T-helper 1 cell treated with Interleukin-12 subunit alpha and Interleukin-12 subunit beta and Interleukin-4 antibody, amounts not matched to agents 30 ng/mL and 1 ng/mL, for 36 hours (primary cell): ENCODE results near the gene METTL1. TPM values are rescaled to one million over a fixed set of nuclear protein-coding genes. Genes with fewer than 3 reads are reported as not detected.
"Not testable (repeated sequence)": the region's sequence is repeated elsewhere in the genome, so short reads cannot be mapped to it uniquely, and the experiment has no call there.

Experiments
- intact Hi-C: fragments of 100-400 bp; cut with micrococcal nuclease; formaldehyde crosslinking; loops from one replicate; pipeline ENCODE4 v1.15.1; 2024
- total RNA-seq: library from RNA; stranded (reverse); gene quantifications from 2 replicates; pipeline ENCODE4 v1.2.3, GENCODE V29; 2022

Gene METTL1
- total RNA-seq, result 32.5 and 33.7 TPM in 2 replicates

DNA sequence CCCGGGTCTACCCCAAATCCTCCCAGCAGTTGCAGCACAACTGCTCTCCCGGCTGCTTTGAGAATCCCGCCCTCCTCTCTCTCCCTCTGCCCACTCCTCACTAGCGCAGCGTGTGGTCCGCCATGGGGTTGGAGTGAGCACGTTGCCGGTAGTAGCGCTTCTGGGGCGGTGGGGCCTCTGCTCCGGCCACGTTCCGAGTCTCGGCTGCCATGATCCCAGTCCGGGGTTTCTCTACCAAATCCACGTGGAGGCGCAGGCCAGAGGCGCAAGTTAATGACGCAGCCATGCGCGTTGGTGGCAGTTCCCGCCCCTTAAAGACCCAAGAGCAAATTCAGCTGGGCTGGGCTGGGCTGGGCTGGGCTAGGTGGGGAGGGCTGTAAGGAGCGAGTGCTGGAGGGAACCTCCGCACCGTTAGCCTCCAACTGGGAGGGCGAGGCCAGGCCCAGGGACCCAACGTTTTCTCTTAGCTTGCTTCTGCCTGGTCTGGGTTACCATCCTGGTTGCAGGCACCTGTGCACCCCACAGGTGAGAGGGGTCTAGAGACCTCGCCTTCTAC lies at the start of gene METTL1:
Gene METTL1, minus strand, starts transcription at position 233 of the 556 bp plus-strand sequence. Its CDS starts 22 bp downstream, at position 211.
- intact Hi-C loops, result loop anchor here (1.0 to 5.0 kb wide), 10 partner anchors 10 to 1825 kb away; partner anchors contain the start of genes ATP23, CDK4, OS9 and SLC16A7

DNA sequence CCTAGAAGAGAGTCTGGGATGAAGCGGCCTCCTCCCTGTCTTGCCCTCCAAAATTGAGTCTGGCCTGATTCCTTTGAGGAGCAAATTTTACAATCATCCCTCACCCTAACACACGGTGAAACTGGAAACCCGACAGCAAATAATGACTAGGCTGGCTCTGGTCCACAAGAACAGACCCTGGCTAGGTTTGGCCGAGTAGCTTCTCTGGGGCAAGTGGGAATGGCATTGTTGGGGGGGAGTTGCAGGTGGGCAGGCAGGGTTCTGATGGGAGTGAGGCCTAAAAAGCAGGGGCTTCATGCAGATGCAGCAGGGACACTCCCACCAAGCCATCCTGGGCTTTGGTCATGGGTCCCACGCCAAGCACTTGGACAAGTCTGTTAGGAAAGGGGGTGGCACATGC lies 49.1 kb upstream of the METTL1 start:
- intact Hi-C loops, result not testable (repeated sequence)

DNA sequence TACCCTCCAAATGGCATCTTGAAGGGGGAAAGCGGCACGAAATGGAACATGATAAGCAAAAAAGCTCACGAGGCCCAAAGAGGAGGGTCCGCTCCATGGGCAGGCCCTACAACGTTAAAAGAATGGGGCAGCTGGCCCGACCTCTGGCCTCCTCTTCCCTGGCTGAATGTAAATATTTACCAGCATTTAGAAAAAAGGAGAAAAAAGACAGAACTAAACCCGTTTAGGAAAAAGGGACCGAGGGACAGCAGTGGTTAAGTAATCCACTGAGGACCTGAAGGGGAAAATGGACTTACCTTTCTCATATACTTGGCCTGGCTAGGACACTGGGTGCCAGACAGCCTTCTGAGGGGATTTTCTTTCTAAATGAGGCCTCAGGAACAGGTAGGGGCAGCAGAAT lies 48.2 kb upstream of the METTL1 start:
- intact Hi-C loops, result not testable (repeated sequence)

DNA sequence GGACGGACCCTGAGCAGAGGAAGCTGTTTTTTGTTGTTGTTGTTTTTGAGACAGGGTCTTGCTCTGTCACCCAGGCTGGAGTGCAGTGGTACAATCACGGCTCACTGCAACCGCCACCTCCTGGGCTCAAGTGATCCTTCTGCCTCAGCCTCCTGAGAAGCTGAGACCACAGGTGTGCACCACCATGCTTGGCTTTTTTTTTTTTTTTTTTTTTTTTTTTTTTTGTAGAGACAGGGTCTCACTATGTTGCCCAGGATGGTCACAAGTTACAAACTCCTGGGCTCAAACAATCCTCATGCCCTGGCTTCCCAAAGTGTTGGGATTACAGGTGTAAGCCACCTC lies 46.1 kb upstream of the METTL1 start:
- intact Hi-C loops, result not testable (repeated sequence)

DNA sequence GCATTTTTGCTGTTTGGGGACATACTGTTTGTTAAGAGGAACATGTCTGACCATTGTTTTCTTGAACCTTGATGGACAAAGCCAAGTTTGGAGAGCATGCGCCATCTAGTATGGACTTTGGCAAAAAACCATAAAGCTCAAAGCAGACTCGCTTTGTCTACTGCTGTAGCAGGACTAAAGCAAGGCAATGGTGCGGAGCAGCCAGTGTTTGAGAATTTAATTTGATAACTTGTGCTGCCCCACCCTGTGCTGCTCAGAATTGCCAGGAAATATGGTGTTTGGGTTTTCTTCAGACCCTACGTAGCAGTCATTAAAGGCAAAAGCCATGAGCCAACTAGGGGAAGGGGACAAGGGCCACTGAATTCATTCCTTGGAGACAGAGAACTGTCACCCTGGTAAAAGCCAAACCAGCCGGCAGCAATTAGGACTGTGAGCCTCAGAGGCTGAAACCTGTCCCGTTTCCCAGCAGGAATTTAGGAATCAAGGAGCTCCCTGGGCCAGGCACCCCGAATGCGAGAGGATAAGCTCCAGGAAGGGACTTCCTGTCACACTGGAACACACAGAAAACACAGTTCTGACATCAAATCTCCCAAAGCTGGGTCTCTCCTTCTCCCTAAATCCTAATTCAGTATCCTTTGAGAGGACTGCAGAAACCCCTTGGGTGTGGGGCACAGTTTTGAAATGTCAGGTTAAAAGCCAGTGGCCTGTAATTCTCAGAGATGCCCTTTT lies 45.5 kb upstream of the METTL1 start:
- intact Hi-C loops, result no loop called here

DNA sequence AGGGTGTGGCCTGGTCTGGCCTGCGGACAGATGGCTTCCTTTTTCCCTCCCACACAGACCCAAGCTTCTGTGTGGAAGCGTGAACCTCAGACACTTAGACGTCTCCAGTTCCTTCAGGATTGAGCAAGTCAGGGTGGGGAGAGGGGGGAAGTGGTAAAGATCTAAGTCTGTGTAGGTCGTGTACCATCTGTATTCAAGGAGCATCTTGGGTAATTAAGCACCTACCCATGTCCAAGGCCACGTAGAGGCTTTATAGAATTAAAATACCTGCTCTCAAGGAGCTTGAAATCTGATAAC lies 44.9 kb upstream of the METTL1 start:
- intact Hi-C loops, result no loop called here

DNA sequence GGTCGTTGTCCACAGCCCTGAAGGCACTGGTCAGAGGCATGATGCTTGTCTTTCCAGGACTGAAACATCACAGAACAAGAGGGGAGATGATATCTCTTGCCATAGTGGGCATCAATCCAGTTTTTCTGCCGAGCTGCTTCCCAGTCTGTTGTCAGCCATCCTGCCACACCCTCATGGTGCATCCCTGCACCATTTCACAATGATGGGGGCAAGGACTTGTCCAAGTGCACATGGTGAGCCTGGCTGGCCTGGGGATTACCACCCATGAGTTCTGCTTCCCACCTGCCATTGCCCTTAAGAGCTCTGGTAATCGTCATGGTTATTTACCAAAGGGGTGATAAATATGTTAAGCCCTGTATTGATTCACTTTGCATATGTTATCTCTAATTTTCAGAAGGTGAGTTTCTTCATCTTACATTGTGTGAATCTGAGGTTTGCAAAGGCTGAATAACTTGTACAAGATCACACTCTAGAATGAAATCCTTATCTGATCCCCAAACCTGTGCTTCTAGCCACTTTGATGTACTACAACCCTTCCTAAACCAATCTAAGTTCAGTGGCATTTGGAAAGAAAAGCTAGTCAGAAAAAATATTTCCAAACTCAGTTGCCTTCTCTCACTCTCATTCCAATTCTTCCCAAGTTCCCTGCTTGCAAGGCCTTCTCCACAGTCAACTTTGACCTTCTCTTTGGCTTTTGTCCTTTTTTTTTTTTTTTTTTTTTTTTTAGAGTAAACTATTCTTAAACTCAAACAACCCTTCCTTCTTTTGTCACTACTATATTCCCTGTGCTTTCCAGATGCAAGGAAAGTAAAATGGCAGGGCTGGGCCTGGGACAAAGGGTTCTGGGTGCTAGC lies 44.3 kb upstream of the METTL1 start:
- intact Hi-C loops, result no loop called here

DNA sequence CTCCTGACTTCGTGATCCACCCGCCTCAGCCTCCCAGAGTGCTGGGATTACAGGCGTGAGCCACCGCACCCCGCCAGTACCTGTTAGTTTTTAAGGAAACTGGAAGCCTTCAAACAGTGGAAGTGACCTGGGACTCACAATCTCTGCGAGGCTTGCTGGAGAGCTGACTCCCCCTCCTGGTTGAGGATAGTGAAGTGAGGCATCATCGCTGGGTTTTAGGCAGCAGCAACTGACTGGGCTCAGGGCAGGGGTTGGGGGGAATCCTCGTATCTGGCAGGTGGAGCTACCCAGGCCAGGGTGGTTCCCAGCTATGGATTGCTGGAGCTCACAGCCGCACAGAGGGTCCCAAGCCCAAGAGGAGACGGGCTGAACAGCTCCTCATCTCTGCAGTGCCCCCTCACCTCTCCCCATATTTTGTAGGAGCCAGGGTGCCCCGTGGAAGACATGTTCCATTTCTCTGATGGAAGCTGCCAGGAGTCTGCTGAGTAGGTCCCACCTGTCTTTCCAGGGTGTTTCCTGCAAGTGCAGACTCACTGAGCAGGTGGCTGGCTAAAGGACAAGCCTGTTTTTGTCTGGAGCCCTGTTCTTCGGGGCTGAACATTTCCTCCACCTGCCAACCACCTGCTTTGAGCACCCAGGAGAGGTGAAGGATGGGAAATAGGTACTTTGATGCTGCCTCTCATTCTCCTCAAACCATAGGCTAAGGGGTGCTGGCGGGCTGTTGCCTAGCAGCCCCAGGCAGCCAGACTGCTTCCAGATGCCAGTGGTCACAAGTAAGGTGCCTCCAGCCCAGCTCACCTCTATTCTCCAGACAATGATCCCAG lies 43.5 kb upstream of the METTL1 start:
- intact Hi-C loops, result no loop called here

DNA sequence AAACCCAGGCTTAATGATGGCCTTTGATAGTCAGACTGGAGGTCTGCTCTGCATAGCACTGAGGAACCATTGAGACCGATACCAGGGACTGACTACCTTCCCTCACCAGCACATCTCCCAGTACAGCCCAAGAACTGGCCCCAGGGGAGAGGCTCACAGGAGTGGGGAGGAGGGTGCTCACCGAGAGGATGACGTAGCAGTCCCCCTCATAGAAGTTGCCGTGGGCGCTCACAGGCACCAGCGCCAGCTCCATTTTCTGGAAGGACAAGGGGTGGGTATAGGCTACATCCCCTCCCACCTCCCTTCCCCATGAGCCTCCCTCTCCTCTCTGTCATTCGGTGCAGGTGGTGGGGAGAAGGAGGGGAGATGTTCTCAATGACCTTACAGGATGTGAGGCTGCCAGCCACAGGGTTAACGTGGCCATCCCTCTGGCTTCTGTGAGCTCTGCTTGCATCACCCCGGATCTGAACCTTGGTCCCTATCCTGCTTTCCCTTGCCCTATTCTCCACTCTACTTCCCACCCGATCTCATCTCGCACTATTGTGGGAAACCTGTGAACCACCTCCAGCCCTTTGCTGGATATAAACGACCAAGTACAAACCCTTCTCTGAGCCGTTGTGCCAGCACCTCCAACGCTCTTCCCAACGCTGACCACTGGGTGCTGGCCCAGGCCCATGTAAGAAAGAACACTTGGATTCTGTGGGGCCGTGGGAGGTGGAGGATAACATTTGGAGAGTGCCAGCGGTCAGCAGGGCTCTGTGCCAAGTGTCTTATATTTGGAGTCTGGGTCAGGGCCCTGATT lies 42.3 kb upstream of the METTL1 start:
- intact Hi-C loops, result no loop called here

DNA sequence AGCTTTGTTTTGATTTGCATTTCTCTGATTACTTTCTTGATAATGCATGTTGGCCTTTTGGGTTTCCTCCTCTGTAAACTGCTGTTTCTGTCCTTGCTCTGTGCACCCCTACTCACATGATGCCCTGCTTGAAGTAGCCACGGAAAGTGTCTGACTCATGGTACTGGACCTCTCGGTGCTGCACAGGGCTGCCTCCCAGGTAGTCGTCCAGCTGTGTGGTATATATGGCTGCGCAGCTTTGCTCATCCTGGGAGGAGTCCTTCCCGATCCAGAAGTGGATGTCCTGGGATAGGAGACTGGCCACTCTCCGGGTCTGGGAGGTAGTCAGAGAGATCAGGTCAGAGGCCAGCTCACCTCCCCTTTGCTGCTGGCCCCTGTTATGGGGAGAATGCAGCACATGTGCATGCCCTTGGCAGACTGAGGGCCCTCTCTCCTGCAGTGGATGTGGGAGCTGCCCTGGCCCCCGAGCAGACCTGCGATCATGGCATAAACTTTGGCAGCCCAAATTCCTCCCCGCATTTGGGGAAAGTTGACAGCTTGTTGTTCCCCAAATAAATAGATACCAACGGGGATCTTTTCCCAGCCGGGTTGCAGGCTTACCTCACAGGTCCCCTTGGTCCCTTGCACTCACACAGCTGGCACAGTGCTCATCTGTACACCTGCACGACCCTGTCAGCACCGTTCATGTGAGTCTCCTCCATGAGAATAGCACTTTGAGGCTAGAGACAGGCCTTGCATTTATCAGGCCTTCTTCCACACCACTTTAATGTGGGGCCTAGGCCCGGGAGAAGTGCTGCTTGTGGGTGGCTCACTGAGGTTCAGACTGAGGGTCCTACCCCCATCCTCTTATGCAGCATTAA lies 41.4 kb upstream of the METTL1 start:
- intact Hi-C loops, result no loop called here

DNA sequence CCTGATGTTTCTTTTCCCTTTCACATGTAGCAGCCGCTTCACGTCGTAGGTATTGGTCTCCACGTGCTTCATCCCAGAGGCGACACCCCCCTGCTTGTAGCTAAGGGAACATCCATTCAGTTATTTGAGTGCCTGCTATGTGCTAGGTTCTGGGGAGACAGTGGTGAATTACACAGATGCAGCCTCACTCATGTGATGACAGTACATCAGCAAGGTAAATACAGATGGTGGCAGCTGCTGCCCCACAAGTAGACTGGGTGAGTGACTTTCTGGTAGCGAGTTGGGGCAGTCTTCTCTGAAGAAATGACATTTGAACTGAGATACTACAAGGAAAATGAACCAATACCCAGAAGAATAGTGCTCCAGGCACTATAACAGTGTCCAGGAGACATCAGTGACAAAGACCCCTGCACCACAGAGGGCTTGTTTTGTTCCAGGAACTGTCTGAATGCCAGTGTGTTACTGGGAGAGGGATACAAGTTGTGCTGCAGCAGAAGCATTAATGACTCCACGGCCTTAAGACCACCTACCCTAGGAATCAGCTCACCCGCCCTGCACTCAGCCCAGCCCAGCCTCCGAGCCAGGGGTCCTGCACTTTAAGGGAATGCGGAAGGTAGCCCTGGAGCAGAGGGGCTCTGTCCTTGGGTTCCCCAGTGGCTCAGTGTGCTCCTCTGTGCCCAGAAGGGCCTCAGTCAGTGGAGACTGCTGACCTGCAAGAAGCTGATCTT lies 39.3 kb upstream of the METTL1 start:
- intact Hi-C loops, result no loop called here

DNA sequence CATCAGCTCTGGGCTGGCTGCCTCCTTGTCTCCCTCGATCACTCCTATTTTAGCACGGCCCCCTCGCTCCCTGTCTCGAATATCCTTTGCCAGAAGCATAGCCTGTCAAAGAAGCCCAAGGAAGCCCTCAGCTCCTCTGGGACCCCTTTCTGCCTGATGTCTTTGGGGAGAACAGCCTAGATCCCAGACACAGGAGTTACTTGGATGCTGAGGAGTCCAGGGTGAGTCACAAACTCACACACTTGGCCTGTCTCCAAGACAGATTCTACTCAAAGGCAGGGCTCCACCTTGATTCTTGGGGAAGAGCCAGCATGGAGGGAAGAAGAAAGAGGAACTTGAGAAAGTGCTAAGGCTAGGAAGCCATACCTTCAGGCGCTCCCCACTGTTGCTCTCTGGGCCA lies 38.5 kb upstream of the METTL1 start:
- intact Hi-C loops, result no loop called here

DNA sequence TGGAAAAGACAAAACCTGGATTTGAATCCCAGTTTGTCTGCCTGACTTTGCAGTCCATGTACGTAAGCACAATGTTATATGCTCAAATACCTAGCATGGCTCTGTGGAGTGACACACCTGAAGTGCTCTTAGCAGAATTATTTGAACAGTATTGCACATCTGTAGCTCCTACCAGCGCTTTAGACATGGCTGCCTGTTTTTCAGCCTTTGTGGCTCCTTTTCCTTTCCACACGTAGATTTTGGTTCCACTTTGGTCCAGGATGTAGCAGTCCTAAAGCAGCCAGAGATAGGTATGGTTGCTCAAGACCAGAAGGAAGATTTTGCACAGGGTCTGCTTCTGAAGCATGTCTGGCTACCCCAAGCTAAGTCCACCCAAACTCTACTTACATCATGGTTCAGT lies 37.5 kb upstream of the METTL1 start:
- intact Hi-C loops, result no loop called here

DNA sequence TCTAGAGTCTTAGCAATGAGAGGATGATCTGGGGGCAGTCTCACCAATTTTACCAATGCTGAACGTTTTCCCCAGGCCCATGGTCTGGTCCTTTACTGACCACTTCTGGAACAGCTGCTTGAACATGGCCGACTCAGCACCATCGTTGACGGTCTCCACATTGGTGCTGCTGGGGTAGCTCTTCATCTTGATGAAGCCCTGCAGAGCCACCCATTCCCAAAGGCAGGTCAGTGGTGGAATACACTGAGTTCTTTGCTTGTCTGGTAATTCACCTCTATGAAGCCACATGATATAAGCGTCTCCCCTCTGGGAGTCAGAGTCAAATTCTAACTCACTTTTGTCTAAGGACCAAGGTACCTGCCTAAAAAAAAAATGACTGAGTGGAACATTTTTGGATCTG lies 36.4 kb upstream of the METTL1 start:
- intact Hi-C loops, result no loop called here

DNA sequence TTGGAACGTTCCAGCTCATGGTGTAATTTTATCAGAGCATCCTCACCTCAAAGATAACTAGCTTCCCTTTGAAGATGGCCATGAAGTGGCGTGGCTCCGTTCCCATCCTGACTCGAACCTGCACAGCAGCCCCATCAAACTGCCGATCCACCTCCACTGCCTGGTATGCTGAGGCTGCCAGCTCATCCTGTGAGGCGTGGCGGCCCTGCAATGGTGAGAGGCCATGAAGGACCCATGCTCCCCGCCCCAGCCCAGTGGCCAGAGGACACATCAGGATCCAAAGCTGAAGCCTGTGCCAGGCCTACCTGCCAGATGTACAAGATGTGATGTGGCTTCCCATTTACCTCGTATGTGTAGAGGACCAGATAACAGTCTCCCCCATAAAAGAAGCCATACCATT lies 35.4 kb upstream of the METTL1 start:
- intact Hi-C loops, result no loop called here

DNA sequence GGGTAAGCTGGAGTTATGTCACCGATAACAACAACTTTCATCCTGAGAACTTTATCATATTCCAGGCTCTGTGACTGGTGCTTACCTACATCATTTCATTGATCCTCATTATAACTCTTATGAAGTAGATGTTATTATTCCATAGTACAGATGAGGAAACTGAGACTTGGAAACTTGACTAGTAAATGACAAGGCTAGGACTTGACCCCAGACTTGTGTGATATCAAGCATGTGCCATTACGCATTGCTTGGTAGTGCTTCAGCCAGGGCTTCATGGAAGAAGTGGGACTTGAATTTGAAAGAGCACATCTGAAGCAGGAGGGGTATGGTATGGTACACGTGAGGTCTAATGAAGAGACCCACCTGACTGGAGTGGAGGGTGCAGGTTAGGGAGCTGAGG lies 34.8 kb upstream of the METTL1 start:
- intact Hi-C loops, result no loop called here

DNA sequence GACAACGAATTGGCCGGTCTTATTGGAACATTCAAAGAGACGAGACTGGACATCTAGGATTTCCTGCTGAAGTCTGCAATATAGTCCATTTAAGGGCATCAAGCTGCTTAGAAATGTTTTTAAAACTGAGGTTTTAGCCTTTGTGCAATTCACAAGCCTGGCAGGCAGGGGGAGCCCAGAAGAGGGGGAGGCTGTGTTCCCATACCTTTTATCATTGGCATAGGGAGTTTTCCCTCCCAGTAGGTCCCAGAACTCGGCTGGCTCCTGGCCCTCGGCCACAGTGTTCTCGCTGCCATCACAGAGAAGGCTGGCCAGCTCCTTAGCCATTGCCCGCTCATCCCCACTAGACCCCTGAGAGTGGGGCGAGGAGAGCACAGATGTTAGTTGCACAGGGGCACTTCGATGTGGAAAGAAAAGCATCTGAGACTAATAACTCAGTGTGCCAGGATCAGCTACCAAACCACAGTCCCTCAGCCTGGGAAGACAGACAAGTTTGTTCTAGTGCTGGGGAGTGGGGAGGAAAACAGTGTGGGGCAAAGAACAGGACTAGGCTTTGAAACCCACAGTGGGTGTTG lies 31.5 kb upstream of the METTL1 start:
- intact Hi-C loops, result loop anchor here (1.0 kb wide), 3 partner anchors 28 to 102 kb away; partner anchors contain the start of gene CTDSP2

DNA sequence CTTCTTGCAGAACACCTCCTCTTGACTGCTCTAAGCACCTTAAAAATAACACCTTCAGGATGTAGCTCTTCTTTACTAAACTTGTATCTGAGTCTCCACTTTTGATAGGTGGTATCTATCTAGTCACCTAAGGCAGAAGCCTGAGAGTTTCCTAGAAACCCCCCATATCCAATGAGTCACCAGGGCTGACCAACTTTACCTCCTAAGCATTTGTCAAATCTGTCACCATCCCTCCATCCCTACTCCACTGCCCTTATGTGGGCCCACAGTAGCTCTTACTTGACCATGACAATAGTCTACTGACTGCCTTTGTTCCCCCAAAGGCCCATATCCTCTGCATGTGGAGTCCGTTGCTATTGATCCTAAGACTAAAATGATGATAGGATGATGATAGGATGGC lies 30.7 kb upstream of the METTL1 start:
- intact Hi-C loops, result loop anchor here (1.0 kb wide), 3 partner anchors 29 to 103 kb away; partner anchors contain the start of gene CTDSP2

DNA sequence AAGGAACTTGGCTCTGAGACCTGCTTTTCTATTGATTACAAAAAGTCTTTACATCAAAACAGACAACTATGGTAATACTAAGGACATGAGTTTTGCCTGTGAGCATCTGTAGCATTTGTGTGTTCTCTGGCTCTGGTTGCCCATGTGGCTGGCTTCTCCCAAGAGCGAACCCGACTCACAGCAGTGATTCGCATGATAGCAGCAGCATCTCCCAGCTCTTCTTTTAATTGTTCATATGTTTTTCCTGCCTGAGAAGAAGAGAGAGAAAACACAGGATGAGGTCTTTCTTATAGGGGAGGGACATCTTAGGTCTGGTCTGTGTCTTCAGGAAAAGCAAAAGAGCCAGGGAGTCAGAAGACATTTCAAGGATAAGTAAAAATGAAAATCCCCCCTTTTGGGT lies 29.1 kb upstream of the METTL1 start:
- intact Hi-C loops, result no loop called here
